ENCODE results near the gene TCF15.

Gene TCF15

DNA sequence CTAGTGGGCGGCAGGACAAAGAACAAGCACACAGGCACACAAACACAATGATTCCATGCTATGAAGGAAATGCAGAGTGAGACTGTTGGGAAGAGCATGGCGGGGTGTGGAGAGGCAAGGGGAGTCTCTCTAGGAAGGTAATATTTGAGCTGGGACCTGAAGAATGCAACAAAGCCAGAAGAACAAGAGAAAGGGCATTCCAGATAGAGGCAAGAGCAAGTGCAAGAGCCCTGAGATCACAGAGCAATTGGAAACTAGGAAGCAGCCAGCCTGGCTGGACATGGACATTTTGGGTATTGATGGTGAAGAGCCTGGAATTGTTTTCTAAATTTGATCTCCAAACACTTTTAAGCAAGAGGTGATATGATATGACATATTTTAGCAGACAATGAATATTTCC, 27.4 kb upstream of the TCF15 start:
- Histone ChIP-seq H3K27me3 (ENCODE audit: control insufficient read depth, insufficient read depth, low read length) (no peaks in the 10 kb centered on the region), H3K9ac (ENCODE audit: low read length) (no peak overlapping the region), H3K36me3 (ENCODE audit: control insufficient read depth, insufficient read depth, low read length) (no peaks in the 10 kb centered on the region), H3K4me3 (ENCODE audit: low read length) (no peak overlapping the region), H3K27ac (ENCODE audit: low read depth, low read length) (no peak overlapping the region), H3K4me1 (ENCODE audit: control insufficient read depth, insufficient read depth, low read length) (no peaks in the 10 kb centered on the region)

DNA sequence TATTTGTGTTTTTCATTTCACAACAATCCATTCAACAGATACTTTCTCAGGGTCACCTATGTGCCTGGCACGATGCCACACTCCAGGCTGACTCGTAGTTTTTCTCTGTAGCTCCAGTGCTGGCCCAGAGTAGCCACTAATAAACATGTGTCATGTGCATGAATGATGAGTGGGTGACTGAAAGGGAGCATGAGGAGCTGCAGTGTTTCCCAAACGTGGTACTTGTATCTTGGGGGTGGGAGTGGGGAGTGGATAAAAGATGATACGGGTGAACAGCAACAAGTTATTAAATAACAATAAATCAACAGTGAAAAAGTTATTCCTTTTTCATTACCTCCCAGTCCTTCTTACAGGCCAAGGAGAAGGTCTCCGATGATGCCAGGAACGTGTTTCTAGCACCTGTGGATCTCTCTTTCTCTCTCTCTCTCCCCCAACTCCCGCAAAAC, 25.8 kb upstream of the TCF15 start:
- H3K9ac ChIP-seq (ENCODE audit: low read length), result no peak overlapping the region
- H3K4me1 ChIP-seq (ENCODE audit: control insufficient read depth, insufficient read depth, low read length), result no peaks in the 10 kb centered on the region
- H3K27ac ChIP-seq (ENCODE audit: low read depth, low read length), result no peak overlapping the region
- no peaks in the 10 kb centered on the region for H3K36me3 ChIP-seq (ENCODE audit: control insufficient read depth, insufficient read depth, low read length)
- H3K27me3 ChIP-seq (ENCODE audit: control insufficient read depth, insufficient read depth, low read length), result no peaks in the 10 kb centered on the region
- no peak overlapping the region for H3K4me3 ChIP-seq (ENCODE audit: low read length)

DNA sequence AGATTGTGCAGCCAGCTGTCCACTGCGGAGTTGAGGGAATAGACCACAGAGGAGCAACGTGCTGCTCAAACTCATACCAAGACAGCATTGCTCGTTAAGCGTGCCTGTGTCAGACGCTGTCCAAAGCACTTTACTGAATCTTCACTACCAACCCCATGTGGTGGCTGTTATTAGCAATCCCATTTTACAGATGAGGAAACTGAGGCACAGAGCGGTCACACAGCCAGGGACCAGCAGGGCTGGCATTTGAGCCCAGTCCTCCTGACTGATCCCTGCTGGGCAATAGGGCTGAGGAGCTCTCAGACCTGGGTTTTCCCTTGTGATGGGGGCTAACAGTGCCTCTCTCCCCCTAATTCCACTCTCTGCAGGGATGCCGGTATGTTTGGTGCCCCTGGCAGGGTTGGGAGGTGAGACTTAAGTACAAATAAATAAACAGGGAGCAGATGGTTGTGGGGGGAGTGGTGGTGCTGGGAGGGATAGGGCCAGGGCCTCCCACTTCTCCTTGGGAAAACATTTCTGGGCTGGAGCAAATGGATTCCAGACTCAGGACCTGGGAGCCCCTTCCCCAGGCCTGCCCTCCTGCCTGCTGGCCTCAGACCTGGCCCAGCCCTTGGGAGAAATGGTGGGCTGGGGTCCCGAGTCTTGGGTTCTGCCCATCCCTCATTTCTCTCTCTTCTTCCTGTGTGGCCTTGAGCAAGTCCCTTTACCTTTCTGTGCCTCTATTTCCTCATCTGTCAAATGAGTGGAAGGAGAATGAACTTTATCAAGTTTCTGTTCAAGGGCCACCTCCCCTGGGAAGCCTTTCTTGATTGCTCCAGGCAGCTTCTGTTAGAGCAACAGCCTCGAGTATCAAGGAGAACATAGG, 25.2 kb upstream of the TCF15 start:
- Histone ChIP-seq H3K36me3 (ENCODE audit: control insufficient read depth, insufficient read depth, low read length) (no peaks in the 10 kb centered on the region), H3K4me3 (ENCODE audit: low read length) (no peak overlapping the region), H3K27me3 (ENCODE audit: control insufficient read depth, insufficient read depth, low read length) (no peaks in the 10 kb centered on the region), H3K9ac (ENCODE audit: low read length) (no peak overlapping the region), H3K4me1 (ENCODE audit: control insufficient read depth, insufficient read depth, low read length) (no peaks in the 10 kb centered on the region), H3K27ac (ENCODE audit: low read depth, low read length) (no peak overlapping the region)

DNA sequence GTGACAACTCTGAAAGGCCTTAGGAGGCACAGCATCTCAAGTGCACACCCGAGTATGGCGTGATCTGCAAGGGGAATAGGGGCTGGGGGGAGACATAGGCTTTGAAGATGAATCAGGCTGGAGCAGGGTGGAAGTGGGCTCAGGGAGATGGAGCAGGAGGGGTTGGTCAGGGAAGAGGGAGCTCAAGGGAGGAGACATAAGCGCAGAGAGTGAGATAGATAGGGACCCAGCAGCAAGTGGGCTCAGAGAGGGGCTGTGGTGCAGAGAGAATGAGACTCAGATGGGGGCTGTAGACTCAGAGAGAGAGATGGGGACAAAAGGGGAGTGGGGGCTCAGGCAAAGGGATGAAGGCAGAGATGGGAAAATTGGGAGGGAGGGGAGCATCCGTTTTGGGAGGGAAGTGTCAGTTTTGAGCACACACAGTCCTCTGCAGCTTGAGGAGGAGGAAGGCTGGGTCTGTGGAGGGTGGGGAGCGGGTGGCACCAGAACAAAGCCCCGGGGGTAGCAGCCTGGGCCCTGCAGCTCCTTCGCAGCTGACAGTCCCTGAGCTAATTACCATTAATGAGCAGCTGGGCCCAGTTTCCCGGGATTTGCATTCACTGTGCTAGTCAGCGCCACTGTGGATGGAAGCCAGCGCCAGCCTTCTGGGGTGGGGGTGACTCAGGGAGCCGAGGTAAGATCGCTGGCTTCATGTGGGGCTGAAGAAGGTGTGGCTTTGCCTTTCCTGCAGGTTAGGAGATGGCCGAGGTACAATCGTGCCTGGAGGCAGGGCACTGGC, 24.2 kb upstream of the TCF15 start:
- no peaks in the 10 kb centered on the region for H3K4me1 ChIP-seq (ENCODE audit: control insufficient read depth, insufficient read depth, low read length)
- H3K4me3 ChIP-seq (ENCODE audit: low read length), result no peak overlapping the region
- no peaks in the 10 kb centered on the region for H3K27me3 ChIP-seq (ENCODE audit: control insufficient read depth, insufficient read depth, low read length)
- no peak overlapping the region for H3K27ac ChIP-seq (ENCODE audit: low read depth, low read length)
- H3K36me3 ChIP-seq (ENCODE audit: control insufficient read depth, insufficient read depth, low read length), result no peaks in the 10 kb centered on the region
- no peak overlapping the region for H3K9ac ChIP-seq (ENCODE audit: low read length)

DNA sequence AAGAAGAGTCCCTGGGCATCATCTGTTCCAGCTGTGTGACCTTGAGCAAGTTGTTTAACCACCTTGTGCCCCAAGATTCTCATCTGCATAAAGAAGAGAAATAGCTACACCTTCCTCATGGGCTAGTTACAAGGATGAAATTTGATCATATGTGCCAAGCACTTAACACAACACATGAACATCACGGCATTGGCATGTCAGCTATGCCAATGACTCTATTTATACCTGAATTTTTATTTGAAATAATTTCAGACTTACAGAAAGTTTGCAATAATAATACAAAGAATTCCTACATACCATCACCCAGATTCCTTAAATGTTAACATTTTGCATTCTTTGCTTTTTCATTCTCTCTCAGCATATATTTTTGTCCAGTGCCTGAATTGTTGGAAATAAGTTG, 21.0 kb upstream of the TCF15 start:
- no peak overlapping the region for H3K9ac ChIP-seq (ENCODE audit: low read length)
- H3K4me3 ChIP-seq (ENCODE audit: low read length), result no peak overlapping the region
- no peaks in the 10 kb centered on the region for H3K27me3 ChIP-seq (ENCODE audit: control insufficient read depth, insufficient read depth, low read length)
- H3K27ac ChIP-seq (ENCODE audit: low read depth, low read length), result no peak overlapping the region
- H3K4me1 ChIP-seq (ENCODE audit: control insufficient read depth, insufficient read depth, low read length), result no peaks in the 10 kb centered on the region
- H3K36me3 ChIP-seq (ENCODE audit: control insufficient read depth, insufficient read depth, low read length), result no peaks in the 10 kb centered on the region

DNA sequence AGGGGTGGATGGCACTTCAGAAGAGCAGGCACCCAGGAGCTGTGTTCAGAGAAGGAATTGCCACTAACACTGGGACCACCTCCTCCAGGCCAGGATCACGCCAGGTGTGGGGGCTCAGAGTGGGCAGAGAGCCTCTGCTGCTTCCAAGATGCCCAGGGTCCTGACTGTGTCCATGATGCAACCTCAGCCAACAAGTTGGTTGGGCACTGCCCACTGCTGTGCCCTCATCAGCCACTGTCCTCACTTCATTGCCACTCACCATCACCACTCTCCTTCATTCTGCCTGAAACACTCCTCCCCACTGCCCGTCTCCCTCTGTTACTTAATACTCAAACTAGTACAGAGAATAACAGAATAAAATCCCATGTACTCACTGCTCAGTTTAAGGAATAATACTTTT, 16.5 kb upstream of the TCF15 start:
- no peaks in the 10 kb centered on the region for H3K4me1 ChIP-seq (ENCODE audit: control insufficient read depth, insufficient read depth, low read length)
- no peak overlapping the region for H3K9ac ChIP-seq (ENCODE audit: low read length)
- no peak overlapping the region for H3K27ac ChIP-seq (ENCODE audit: low read depth, low read length)
- no peaks in the 10 kb centered on the region for H3K27me3 ChIP-seq (ENCODE audit: control insufficient read depth, insufficient read depth, low read length)
- H3K36me3 ChIP-seq (ENCODE audit: control insufficient read depth, insufficient read depth, low read length), result no peaks in the 10 kb centered on the region
- no peak overlapping the region for H3K4me3 ChIP-seq (ENCODE audit: low read length)

DNA sequence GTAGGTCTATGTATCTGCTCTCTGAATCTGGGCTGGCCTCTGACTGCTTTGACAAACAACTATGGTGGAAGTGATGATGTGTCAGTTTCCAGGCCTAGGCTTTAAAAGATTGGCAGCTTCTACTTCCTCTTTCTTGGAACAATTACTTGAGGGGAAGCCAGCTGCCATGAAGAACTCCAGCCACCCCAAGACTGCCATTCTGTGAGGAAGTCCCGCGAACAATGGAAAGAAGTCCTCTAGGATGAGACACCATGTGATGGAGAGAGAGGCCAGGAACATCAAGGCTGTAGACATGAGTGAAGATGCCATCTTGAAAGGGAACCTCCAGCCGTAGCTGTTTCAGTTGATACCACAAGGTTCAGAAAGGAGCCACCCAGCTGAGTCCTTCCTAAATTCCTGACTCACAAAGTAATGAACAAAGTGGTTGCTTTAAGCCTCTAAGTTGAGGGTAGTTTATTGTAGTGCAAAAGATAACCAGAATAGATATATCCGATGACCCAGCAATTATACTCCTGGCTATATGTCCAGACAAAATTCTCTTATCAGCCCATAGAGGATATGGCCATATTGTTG, 15.3 kb upstream of the TCF15 start:
- peaks cover under 1% of the 10 kb centered on the region for H3K27me3 ChIP-seq (ENCODE audit: control insufficient read depth, insufficient read depth, low read length)
- H3K4me1 ChIP-seq (ENCODE audit: control insufficient read depth, insufficient read depth, low read length), result no peaks in the 10 kb centered on the region
- H3K9ac ChIP-seq (ENCODE audit: low read length), result no peak overlapping the region

DNA sequence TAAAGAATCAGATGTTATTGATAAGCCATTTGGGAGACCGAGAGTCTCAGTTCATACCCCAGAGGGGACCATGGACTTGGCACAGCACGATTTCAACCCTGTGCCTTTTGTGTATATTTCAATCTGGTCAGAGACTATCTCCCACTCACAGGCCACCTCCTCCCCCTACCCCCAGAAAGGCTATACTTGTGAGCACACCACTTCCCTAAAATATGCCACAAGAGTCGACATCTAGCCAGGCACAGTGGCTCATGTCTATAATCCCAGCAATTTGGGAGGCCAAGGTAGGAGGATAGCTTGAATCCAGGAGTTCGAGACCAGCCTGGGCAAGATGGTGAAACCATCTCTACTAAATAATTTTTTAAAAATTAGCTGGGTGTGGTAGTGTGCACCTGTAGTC, 13.6 kb upstream of the TCF15 start:
- H3K9ac ChIP-seq (ENCODE audit: low read length), result no peak overlapping the region
- peaks cover 3% of the 10 kb centered on the region for H3K27me3 ChIP-seq (ENCODE audit: control insufficient read depth, insufficient read depth, low read length)
- no peaks in the 10 kb centered on the region for H3K36me3 ChIP-seq (ENCODE audit: control insufficient read depth, insufficient read depth, low read length)
- H3K4me3 ChIP-seq (ENCODE audit: low read length), result no peak overlapping the region
- H3K4me1 ChIP-seq (ENCODE audit: control insufficient read depth, insufficient read depth, low read length), result no peaks in the 10 kb centered on the region
- no peak overlapping the region for H3K27ac ChIP-seq (ENCODE audit: low read depth, low read length)

More for the DNA sequence above, 15.3 kb upstream of the TCF15 start:
- H3K36me3 ChIP-seq (ENCODE audit: control insufficient read depth, insufficient read depth, low read length), result no peaks in the 10 kb centered on the region
- no peak overlapping the region for H3K4me3 ChIP-seq (ENCODE audit: low read length)
- no peak overlapping the region for H3K27ac ChIP-seq (ENCODE audit: low read depth, low read length)

DNA sequence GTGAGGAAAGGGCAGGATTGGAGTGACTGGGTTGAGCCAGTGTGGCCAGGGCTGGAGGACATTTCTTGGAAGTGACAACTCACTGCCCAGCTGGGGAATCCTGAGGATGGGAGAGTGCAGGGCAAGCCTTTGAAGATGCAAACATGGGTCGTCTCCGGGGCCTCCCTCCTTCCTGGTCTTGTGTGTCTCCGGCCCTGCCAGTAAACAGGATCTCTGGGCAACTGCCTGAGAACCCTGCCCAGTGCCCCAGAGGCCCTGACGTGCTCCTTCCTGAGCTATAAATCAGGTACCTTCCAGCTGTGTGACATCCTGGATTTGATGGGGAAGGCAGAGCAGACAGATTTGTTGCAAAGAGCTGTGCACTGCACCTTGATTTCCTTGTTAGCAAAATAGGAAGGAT, 12.9 kb upstream of the TCF15 start:
- no peak overlapping the region for H3K27ac ChIP-seq (ENCODE audit: low read depth, low read length)
- no peaks in the 10 kb centered on the region for H3K36me3 ChIP-seq (ENCODE audit: control insufficient read depth, insufficient read depth, low read length)
- no peaks in the 10 kb centered on the region for H3K4me1 ChIP-seq (ENCODE audit: control insufficient read depth, insufficient read depth, low read length)
- H3K27me3 ChIP-seq (ENCODE audit: control insufficient read depth, insufficient read depth, low read length), result peaks cover 3% of the 10 kb centered on the region
- no peak overlapping the region for H3K4me3 ChIP-seq (ENCODE audit: low read length)
- H3K9ac ChIP-seq (ENCODE audit: low read length), result no peak overlapping the region

DNA sequence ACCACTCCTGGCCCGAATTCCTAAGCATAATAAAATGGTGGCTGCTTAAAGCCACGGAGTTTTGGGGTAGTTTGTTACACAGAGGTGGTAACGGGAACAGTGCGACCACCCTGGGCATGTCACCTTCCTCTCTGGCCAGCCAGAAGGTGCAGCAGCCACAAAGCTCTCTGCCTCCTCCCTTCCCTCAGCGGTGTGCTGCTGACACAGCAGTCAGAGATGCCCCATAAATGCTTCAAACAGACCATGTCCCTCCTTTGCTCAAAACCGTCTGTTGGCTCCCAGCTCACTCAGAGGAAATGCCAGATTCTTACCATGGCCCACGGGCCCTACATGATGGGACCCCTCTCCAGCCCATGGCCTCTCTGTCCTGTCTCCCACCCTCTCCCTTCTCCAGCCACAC, 12.1 kb upstream of the TCF15 start:
- H3K27ac ChIP-seq (ENCODE audit: low read depth, low read length), result no peak overlapping the region
- H3K9ac ChIP-seq (ENCODE audit: low read length), result no peak overlapping the region
- H3K27me3 ChIP-seq (ENCODE audit: control insufficient read depth, insufficient read depth, low read length), result peaks cover 3% of the 10 kb centered on the region
- H3K36me3 ChIP-seq (ENCODE audit: control insufficient read depth, insufficient read depth, low read length), result no peaks in the 10 kb centered on the region
- no peak overlapping the region for H3K4me3 ChIP-seq (ENCODE audit: low read length)
- H3K4me1 ChIP-seq (ENCODE audit: control insufficient read depth, insufficient read depth, low read length), result no peaks in the 10 kb centered on the region

DNA sequence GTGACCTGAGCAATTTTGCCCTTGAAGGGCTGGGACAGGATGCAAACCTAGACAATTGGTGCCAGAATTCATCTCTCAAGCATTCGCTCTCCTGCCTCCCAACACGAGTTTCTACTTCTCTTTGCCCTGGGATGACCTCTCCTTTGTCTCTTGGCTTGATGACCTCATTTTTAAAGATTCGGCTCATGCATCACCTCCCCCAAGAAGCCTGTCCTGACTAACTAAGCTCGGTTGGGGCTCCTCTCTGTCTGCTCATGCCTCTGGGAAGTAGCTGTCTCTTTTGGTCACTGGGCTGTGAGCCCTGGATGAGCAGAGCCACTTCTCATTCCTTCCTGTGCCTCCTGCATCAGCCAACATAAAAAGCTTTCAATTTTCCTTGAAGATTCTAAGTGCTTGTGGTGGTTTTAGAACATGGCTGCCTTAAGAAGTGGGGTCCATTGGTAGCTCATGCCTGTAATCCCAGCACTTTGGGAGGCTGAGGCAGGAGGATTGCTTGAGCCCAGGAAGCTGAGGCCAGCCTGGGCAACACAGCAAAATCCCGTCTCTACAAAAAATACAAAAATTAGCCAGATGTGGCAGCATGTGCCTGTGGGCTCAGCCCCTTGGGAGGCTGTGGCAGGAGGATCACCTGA, 11.1 kb upstream of the TCF15 start:
- H3K27me3 ChIP-seq (ENCODE audit: control insufficient read depth, insufficient read depth, low read length), result peaks cover 3% of the 10 kb centered on the region
- no peak overlapping the region for H3K27ac ChIP-seq (ENCODE audit: low read depth, low read length)
- no peak overlapping the region for H3K4me3 ChIP-seq (ENCODE audit: low read length)

DNA sequence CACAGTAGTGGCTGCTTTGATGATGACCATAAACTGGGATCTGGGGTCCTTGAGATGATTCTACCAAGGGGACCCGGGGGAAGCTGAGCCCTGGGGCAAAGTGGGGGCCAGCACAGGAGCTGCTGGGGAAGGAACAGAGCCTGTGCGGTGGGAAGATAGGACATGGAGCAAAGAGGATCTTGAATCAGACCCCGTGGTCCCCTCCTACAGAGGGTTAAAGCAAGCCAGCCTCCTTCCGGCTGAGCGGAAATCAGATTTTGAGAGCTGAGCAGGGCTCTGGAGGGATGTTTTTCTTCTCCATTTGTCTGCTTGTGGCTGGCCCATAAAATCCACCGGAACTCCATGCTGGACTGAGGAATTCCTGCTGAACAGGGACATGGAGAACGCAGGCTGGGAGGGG, 10.1 kb upstream of the TCF15 start:
- H3K9ac ChIP-seq (ENCODE audit: low read length), result no peak overlapping the region
- H3K4me3 ChIP-seq (ENCODE audit: low read length), result no peak overlapping the region
- no peaks in the 10 kb centered on the region for H3K36me3 ChIP-seq (ENCODE audit: control insufficient read depth, insufficient read depth, low read length)
- peaks cover 3% of the 10 kb centered on the region for H3K27me3 ChIP-seq (ENCODE audit: control insufficient read depth, insufficient read depth, low read length)
- H3K27ac ChIP-seq (ENCODE audit: low read depth, low read length), result no peak overlapping the region
- no peaks in the 10 kb centered on the region for H3K4me1 ChIP-seq (ENCODE audit: control insufficient read depth, insufficient read depth, low read length)

More for the DNA sequence above, 11.1 kb upstream of the TCF15 start:
- Histone ChIP-seq H3K9ac (ENCODE audit: low read length) (no peak overlapping the region), H3K4me1 (ENCODE audit: control insufficient read depth, insufficient read depth, low read length) (no peaks in the 10 kb centered on the region), H3K36me3 (ENCODE audit: control insufficient read depth, insufficient read depth, low read length) (no peaks in the 10 kb centered on the region)

All from rectal smooth muscle tissue (tissue), 1 donor.